ENCODE measurements around the gene CRHR2.

The CRHR2 gene

DNA sequence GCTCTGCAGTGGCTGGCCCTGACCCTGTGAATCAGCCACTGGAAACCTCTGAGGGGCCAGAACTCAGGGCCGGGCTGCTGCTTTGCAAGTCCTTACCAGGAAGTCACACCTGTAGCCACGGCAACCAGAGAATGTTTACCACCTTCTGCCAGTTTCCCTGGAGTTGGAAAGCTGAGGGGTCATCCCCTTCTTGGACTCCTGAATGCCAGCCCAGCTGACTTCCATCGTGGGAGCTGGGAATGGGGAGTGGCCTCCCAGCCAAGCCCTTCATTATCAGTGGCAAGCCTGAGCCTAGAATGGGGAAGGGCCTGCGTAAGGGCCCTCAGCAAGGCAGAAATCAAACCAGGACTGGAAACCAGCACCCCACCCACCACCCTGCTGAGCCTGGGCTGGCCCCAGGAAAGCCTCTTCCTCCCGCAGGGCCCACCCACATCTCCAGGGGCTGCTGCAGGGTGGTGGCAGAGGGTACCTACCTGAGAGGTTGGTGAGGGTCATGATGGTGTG, 6.5 kb upstream of the CRHR2 start:
- TF ChIP-seq, protein P1, sequence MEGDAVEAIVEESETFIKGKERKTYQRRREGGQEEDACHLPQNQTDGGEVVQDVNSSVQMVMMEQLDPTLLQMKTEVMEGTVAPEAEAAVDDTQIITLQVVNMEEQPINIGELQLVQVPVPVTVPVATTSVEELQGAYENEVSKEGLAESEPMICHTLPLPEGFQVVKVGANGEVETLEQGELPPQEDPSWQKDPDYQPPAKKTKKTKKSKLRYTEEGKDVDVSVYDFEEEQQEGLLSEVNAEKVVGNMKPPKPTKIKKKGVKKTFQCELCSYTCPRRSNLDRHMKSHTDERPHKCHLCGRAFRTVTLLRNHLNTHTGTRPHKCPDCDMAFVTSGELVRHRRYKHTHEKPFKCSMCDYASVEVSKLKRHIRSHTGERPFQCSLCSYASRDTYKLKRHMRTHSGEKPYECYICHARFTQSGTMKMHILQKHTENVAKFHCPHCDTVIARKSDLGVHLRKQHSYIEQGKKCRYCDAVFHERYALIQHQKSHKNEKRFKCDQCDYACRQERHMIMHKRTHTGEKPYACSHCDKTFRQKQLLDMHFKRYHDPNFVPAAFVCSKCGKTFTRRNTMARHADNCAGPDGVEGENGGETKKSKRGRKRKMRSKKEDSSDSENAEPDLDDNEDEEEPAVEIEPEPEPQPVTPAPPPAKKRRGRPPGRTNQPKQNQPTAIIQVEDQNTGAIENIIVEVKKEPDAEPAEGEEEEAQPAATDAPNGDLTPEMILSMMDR (IDR thresholded peaks at IDR 0.05) = no peak
- no peak overlapping the region for H3K27ac ChIP-seq
- no peaks in the 10 kb centered on the region for H3K9me3 ChIP-seq
- H3K4me1 ChIP-seq (ENCODE audit: control insufficient read depth in 1 of 2, insufficient read depth in 1 of 2, low read depth in 1 of 2, low read length in 1 of 2) = no peaks in the 10 kb centered on the region
- H3K36me3 ChIP-seq = no peaks in the 10 kb centered on the region
- H3K27me3 ChIP-seq = peaks cover 26% of the 10 kb centered on the region
- H3K4me3 ChIP-seq (ENCODE audit: low read depth in 1 of 2, low read length in 1 of 2) = no peak overlapping the region

DNA sequence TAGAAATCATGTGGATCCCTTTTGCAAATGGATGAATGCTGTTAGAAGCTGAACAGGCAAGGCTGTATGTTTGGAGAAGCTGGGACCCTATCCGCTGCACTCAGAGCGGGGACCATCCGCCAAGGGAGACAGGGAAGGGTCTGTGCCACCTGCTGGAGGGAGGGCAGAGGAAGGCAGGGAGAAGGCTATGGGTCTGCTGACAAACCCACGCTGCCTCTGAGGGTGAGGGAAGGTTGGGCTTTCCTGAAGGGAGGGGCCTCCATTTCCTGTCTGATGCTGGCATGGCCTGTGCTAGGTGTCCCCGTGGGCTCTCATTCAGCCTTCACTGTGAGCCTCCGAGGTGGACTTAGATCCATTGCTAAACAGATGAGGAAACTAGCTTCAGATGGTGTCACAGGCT, 5.3 kb upstream of the CRHR2 start:
- Histone ChIP-seq H3K4me3 (ENCODE audit: low read depth in 1 of 2, low read length in 1 of 2) (no peak overlapping the region), H3K27ac (no peak overlapping the region), H3K27me3 (peaks cover 38% of the 10 kb centered on the region), H3K4me1 (ENCODE audit: control insufficient read depth in 1 of 2, insufficient read depth in 1 of 2, low read depth in 1 of 2, low read length in 1 of 2) (no peaks in the 10 kb centered on the region), H3K9me3 (no peaks in the 10 kb centered on the region), H3K36me3 (no peaks in the 10 kb centered on the region)
- TF ChIP-seq, protein P1 (IDR thresholded peaks at IDR 0.05) = no peak

DNA sequence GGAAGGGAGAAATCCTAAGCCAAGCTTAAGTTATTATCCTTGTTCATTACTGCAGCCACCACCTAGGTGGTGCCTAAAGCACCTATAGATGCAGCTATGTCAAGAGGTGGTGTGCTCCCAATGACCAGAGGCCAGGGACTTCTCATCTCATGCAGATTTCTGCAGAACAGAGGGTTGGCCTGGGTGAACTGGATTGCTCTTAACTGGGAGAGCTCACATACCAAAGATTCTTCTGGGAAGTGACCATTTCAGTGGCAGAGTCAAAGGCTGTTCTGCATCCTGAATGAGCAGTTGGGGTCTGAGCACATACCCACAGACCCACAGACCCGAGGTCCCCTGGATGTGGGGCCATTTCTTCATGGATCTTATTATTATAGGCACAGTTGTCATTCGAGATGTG, 2.1 kb upstream of the CRHR2 start:
- Histone ChIP-seq H3K36me3 (no peaks in the 10 kb centered on the region), H3K27me3 (peaks cover 70% of the 10 kb centered on the region), H3K27ac (no peak overlapping the region), H3K9me3 (no peaks in the 10 kb centered on the region), H3K4me1 (ENCODE audit: control insufficient read depth in 1 of 2, insufficient read depth in 1 of 2, low read depth in 1 of 2, low read length in 1 of 2) (peaks cover 0 to 9% of the 10 kb centered on the region in 2 experiments), H3K4me3 (ENCODE audit: low read depth in 1 of 2, low read length in 1 of 2) (no peak overlapping the region)
- TF ChIP-seq, protein P1 (IDR thresholded peaks at IDR 0.05) = no peak

DNA sequence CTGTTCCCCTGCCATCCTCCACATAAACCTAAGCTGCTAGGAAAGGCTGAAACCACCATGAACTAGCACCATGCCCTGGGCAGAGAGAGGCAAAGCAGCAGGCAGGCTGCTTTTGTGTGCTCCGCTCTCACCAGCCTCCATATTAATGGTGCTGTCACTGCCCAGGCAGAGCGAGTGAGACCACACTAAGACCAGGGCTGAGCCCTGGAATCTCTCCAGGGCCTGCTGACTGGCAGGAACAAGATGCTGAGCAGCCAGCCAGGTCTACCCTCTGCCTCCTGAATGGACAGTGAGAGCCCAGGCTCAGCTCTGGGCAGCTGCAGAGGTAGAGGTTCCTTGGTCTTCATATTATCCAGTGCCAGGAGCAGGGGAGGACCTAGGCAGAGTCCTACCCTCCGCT, 1.6 kb upstream of the CRHR2 start:
- Histone ChIP-seq H3K4me1 (ENCODE audit: control insufficient read depth in 1 of 2, insufficient read depth in 1 of 2, low read depth in 1 of 2, low read length in 1 of 2) (peaks cover 0 to 9% of the 10 kb centered on the region in 2 experiments), H3K27me3 (peaks cover 76% of the 10 kb centered on the region), H3K4me3 (ENCODE audit: low read depth in 1 of 2, low read length in 1 of 2) (no peak overlapping the region), H3K36me3 (no peaks in the 10 kb centered on the region), H3K9me3 (no peaks in the 10 kb centered on the region), H3K27ac (no peak overlapping the region)
- TF ChIP-seq, protein P1 (IDR thresholded peaks at IDR 0.05) = no peak

DNA sequence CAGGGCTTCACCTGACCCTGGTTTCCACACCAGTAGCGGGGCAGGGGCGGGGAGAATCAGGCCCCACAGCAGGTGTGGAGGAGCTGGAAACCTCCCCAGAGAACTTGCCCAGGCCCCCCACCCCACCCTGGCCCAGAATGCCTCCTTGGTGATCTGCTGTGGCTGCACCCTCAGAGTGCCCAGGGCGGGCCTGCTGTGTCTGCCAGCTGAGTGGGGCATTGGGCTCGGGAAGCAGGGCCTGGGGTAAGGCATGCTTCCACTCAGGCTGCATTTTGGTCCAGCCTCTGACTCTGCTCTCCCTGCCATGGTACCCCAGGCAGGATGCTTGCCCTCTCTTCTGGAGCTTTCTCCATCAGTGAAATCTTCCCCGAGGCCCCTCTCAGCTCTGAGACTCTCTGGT, 1.1 kb upstream of the CRHR2 start:
- Histone ChIP-seq H3K4me3 (ENCODE audit: low read depth in 1 of 2, low read length in 1 of 2) (no peak overlapping the region), H3K36me3 (no peaks in the 10 kb centered on the region), H3K4me1 (ENCODE audit: control insufficient read depth in 1 of 2, insufficient read depth in 1 of 2, low read depth in 1 of 2, low read length in 1 of 2) (peaks cover 0 to 9% of the 10 kb centered on the region in 2 experiments), H3K27me3 (peaks cover 81% of the 10 kb centered on the region), H3K9me3 (no peaks in the 10 kb centered on the region), H3K27ac (no peak overlapping the region)
- TF ChIP-seq, protein P1 (IDR thresholded peaks at IDR 0.05) = no peak

DNA sequence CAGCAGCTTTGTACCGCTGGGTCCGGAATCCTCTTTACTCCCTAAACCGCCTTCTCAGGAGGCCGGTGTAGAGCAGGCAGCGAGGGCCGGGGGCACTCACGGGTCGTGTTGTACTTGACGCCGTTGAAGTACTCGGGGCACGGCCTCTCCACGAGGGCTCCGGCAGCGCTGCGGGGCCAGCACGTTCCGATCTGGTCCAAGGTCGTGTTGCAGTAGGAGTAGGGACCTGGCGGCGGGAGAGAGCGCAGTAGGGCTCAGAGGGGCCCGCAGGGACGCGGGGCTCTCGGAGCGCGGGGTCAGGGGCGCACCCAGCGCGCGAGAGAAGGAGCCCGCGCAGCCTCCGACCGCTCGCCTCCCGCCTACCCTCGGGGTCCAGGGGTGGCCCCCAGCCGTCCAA, 443 bp downstream of the CRHR2 start:
- Histone ChIP-seq H3K4me1 (ENCODE audit: control insufficient read depth in 1 of 2, insufficient read depth in 1 of 2, low read depth in 1 of 2, low read length in 1 of 2) (peaks cover 0 to 9% of the 10 kb centered on the region in 2 experiments), H3K27ac (no peak overlapping the region), H3K4me3 (ENCODE audit: low read depth in 1 of 2, low read length in 1 of 2) (no peak overlapping the region), H3K36me3 (no peaks in the 10 kb centered on the region), H3K27me3 (peaks cover 95% of the 10 kb centered on the region), H3K9me3 (no peaks in the 10 kb centered on the region)
- TF ChIP-seq, protein P1 (IDR thresholded peaks at IDR 0.05) = no peak

Data from neutrophil (primary cell).